ENCODE results near the gene ADAMTS2.
A peak's percentile ranks its signal among the peaks of the same experiment; 100 is the strongest.

Gene ADAMTS2

GRCh38 chr5:179158556-179158955, 186.7 kb downstream of the ADAMTS2 start:
- H2BK15ac ChIP-seq (ENCODE audit: low read depth, poor library complexity, severe bottlenecking) = no peak overlapping the region
- WGBS = 95% methylated on average over 14 of the region's 14 CpGs

GRCh38 chr5:179154991-179155955, 190.0 kb downstream of the ADAMTS2 start:
- H4K91ac ChIP-seq (ENCODE audit: low read length) = peak overlapping the region; percentile 16

More at GRCh38 chr5:179158556-179158955, 186.7 kb downstream of the ADAMTS2 start:
- H3K18ac ChIP-seq (ENCODE audit: low read depth in 1 of 2, low read length in 2 of 2) = no peak overlapping the region
- no peak overlapping the region for H3K4ac ChIP-seq (ENCODE audit: low read depth in 1 of 2, low read length in 2 of 2)
- H2BK120ac ChIP-seq (ENCODE audit: low read depth, low read length) = no peak overlapping the region
- DNase-seq = no peak
- H3K36me3 ChIP-seq (ENCODE audit: control insufficient read depth in 1 of 2, insufficient read depth in 2 of 2, low read depth in 1 of 2, low read length in 2 of 2) = peaks cover 0 to 73% of the 10 kb centered on the region in 2 experiments
- no peak overlapping the region for H3K4me2 ChIP-seq (ENCODE audit: low read length, poor library complexity, severe bottlenecking)
- H3K79me1 ChIP-seq (replicated peaks; ENCODE audit: low read length, poor library complexity, severe bottlenecking) = no peaks in the 10 kb centered on the region
- no peak overlapping the region for H3K23ac ChIP-seq (ENCODE audit: low read length in 2 of 2)
- no peak overlapping the region for H2BK5ac ChIP-seq (ENCODE audit: low read depth, low read length, poor library complexity, severe bottlenecking)
- no peak overlapping the region for H3K14ac ChIP-seq (ENCODE audit: low read length in 2 of 2)
- no peak overlapping the region for H2AFZ ChIP-seq (ENCODE audit: low read depth, low read length)
- peaks cover 10% of the 10 kb centered on the region for H3K9me3 ChIP-seq (ENCODE audit: control insufficient read depth, low read length)
- H3K27me3 ChIP-seq (ENCODE audit: control insufficient read depth in 1 of 2, insufficient read depth in 1 of 2, low read length in 2 of 2) = no peaks in the 10 kb centered on the region
- no peak overlapping the region for H3K9ac ChIP-seq (ENCODE audit: low read length)
- no peak overlapping the region for H2AK5ac ChIP-seq (ENCODE audit: low read length, severe bottlenecking)
- no peak overlapping the region for H4K91ac ChIP-seq (ENCODE audit: low read length)
- H3K4me3 ChIP-seq (ENCODE audit: insufficient read depth in 1 of 2, low read depth in 1 of 2, low read length in 2 of 2) = no peak overlapping the region
- H2BK12ac ChIP-seq (ENCODE audit: low read length in 2 of 2) = no peak overlapping the region
- H3K27ac ChIP-seq (ENCODE audit: low read length, poor library complexity, severe bottlenecking) = no peak overlapping the region
- no peaks in the 10 kb centered on the region for H3K4me1 ChIP-seq (ENCODE audit: control insufficient read depth, insufficient read depth, low read depth, low read length)
- H4K8ac ChIP-seq (ENCODE audit: low read length) = peak overlapping the region; percentile 14

GRCh38 chr5:179154346-179154990, 190.8 kb downstream of the ADAMTS2 start:
- no peak overlapping the region for H2BK15ac ChIP-seq (ENCODE audit: low read depth, poor library complexity, severe bottlenecking)
- H3K4me2 ChIP-seq (ENCODE audit: low read length, poor library complexity, severe bottlenecking) = no peak overlapping the region
- peak overlapping the region in 1 of 2 experiments; percentile 27 for H3K14ac ChIP-seq (ENCODE audit: low read length in 2 of 2)
- H2AK5ac ChIP-seq (ENCODE audit: low read length, severe bottlenecking) = no peak overlapping the region
- no peak overlapping the region for H3K4ac ChIP-seq (ENCODE audit: low read depth in 1 of 2, low read length in 2 of 2)
- H4K8ac ChIP-seq (ENCODE audit: low read length) = no peak overlapping the region
- H2AFZ ChIP-seq (ENCODE audit: low read depth, low read length) = no peak overlapping the region
- no peak overlapping the region for H3K4me3 ChIP-seq (ENCODE audit: insufficient read depth in 1 of 2, low read depth in 1 of 2, low read length in 2 of 2)
- H2BK12ac ChIP-seq (ENCODE audit: low read length in 2 of 2) = no peak overlapping the region
- H3K18ac ChIP-seq (ENCODE audit: low read depth in 1 of 2, low read length in 2 of 2) = no peak overlapping the region
- 95% methylated on average over 15 of the region's 17 CpGs for WGBS
- no peak overlapping the region for H3K23ac ChIP-seq (ENCODE audit: low read length in 2 of 2)
- no peak overlapping the region for H3K27ac ChIP-seq (ENCODE audit: low read length, poor library complexity, severe bottlenecking)
- H2BK5ac ChIP-seq (ENCODE audit: low read depth, low read length, poor library complexity, severe bottlenecking) = no peak overlapping the region
- no peak overlapping the region for H2BK120ac ChIP-seq (ENCODE audit: low read depth, low read length)
- H3K36me3 ChIP-seq (ENCODE audit: control insufficient read depth in 1 of 2, insufficient read depth in 2 of 2, low read depth in 1 of 2, low read length in 2 of 2) = peaks cover 0 to 84% of the 10 kb centered on the region in 2 experiments
- DNase-seq = no peak
- no peaks in the 10 kb centered on the region for H3K9me3 ChIP-seq (ENCODE audit: control insufficient read depth, low read length)
- H3K79me1 ChIP-seq (replicated peaks; ENCODE audit: low read length, poor library complexity, severe bottlenecking) = no peaks in the 10 kb centered on the region
- no peak overlapping the region for H4K91ac ChIP-seq (ENCODE audit: low read length)
- H3K27me3 ChIP-seq (ENCODE audit: control insufficient read depth in 1 of 2, insufficient read depth in 1 of 2, low read length in 2 of 2) = no peaks in the 10 kb centered on the region
- no peaks in the 10 kb centered on the region for H3K4me1 ChIP-seq (ENCODE audit: control insufficient read depth, insufficient read depth, low read depth, low read length)
- no peak overlapping the region for H3K9ac ChIP-seq (ENCODE audit: low read length)

More at GRCh38 chr5:179154991-179155955, 190.0 kb downstream of the ADAMTS2 start:
- Histone ChIP-seq H2AK5ac (ENCODE audit: low read length, severe bottlenecking) (no peak overlapping the region), H3K9ac (ENCODE audit: low read length) (no peak overlapping the region), H3K79me1 (replicated peaks; ENCODE audit: low read length, poor library complexity, severe bottlenecking) (no peaks in the 10 kb centered on the region), H3K4ac (ENCODE audit: low read depth in 1 of 2, low read length in 2 of 2) (no peak overlapping the region), H3K4me2 (ENCODE audit: low read length, poor library complexity, severe bottlenecking) (no peak overlapping the region), H2BK120ac (ENCODE audit: low read depth, low read length) (no peak overlapping the region), H2AFZ (ENCODE audit: low read depth, low read length) (no peak overlapping the region), H3K14ac (ENCODE audit: low read length in 2 of 2) (no peak overlapping the region), H3K4me1 (ENCODE audit: control insufficient read depth, insufficient read depth, low read depth, low read length) (no peaks in the 10 kb centered on the region), H2BK5ac (ENCODE audit: low read depth, low read length, poor library complexity, severe bottlenecking) (no peak overlapping the region), H3K27me3 (ENCODE audit: control insufficient read depth in 1 of 2, insufficient read depth in 1 of 2, low read length in 2 of 2) (no peaks in the 10 kb centered on the region), H3K9me3 (ENCODE audit: control insufficient read depth, low read length) (no peaks in the 10 kb centered on the region), H3K36me3 (ENCODE audit: control insufficient read depth in 1 of 2, insufficient read depth in 2 of 2, low read depth in 1 of 2, low read length in 2 of 2) (peaks cover 0 to 78% of the 10 kb centered on the region in 2 experiments), H2BK12ac (ENCODE audit: low read length in 2 of 2) (no peak overlapping the region), H4K8ac (ENCODE audit: low read length) (no peak overlapping the region), H3K18ac (ENCODE audit: low read depth in 1 of 2, low read length in 2 of 2) (no peak overlapping the region), H3K4me3 (ENCODE audit: insufficient read depth in 1 of 2, low read depth in 1 of 2, low read length in 2 of 2) (no peak overlapping the region), H2BK15ac (ENCODE audit: low read depth, poor library complexity, severe bottlenecking) (no peak overlapping the region), H3K23ac (ENCODE audit: low read length in 2 of 2) (no peak overlapping the region), H3K27ac (ENCODE audit: low read length, poor library complexity, severe bottlenecking) (no peak overlapping the region)
- 92% methylated on average over 25 of the region's 27 CpGs for WGBS
- no peak for DNase-seq

- no peak overlapping the region for H3K4me3 ChIP-seq (ENCODE audit: insufficient read depth in 1 of 2, low read depth in 1 of 2, low read length in 2 of 2)
- no peak overlapping the region for H3K9ac ChIP-seq (ENCODE audit: low read length)
- no peaks in the 10 kb centered on the region for H3K9me3 ChIP-seq (ENCODE audit: control insufficient read depth, low read length)
- WGBS = 97% methylated on average over 22 of the region's 22 CpGs
- no peak overlapping the region for H2BK120ac ChIP-seq (ENCODE audit: low read depth, low read length)
- no peak overlapping the region for H4K8ac ChIP-seq (ENCODE audit: low read length)
- no peaks in the 10 kb centered on the region for H3K27me3 ChIP-seq (ENCODE audit: control insufficient read depth in 1 of 2, insufficient read depth in 1 of 2, low read length in 2 of 2)
- no peak overlapping the region for H3K27ac ChIP-seq (ENCODE audit: low read length, poor library complexity, severe bottlenecking)
- H3K36me3 ChIP-seq (ENCODE audit: control insufficient read depth in 1 of 2, insufficient read depth in 2 of 2, low read depth in 1 of 2, low read length in 2 of 2) = peaks cover 0 to 84% of the 10 kb centered on the region in 2 experiments
- no peak overlapping the region for H3K18ac ChIP-seq (ENCODE audit: low read depth in 1 of 2, low read length in 2 of 2)
- H3K4me2 ChIP-seq (ENCODE audit: low read length, poor library complexity, severe bottlenecking) = no peak overlapping the region
- no peak overlapping the region for H2BK5ac ChIP-seq (ENCODE audit: low read depth, low read length, poor library complexity, severe bottlenecking)
- H3K4me1 ChIP-seq (ENCODE audit: control insufficient read depth, insufficient read depth, low read depth, low read length) = no peaks in the 10 kb centered on the region
- no peak overlapping the region for H3K4ac ChIP-seq (ENCODE audit: low read depth in 1 of 2, low read length in 2 of 2)
- no peak overlapping the region for H2AFZ ChIP-seq (ENCODE audit: low read depth, low read length)
- H2BK12ac ChIP-seq (ENCODE audit: low read length in 2 of 2) = no peak overlapping the region
- no peak overlapping the region for H3K23ac ChIP-seq (ENCODE audit: low read length in 2 of 2)
- H3K14ac ChIP-seq (ENCODE audit: low read length in 2 of 2) = no peak overlapping the region
- no peak overlapping the region for H2AK5ac ChIP-seq (ENCODE audit: low read length, severe bottlenecking)
- H2BK15ac ChIP-seq (ENCODE audit: low read depth, poor library complexity, severe bottlenecking) = no peak overlapping the region
- no peak overlapping the region for H4K91ac ChIP-seq (ENCODE audit: low read length)
- H3K79me1 ChIP-seq (replicated peaks; ENCODE audit: low read length, poor library complexity, severe bottlenecking) = no peaks in the 10 kb centered on the region
- no peak for DNase-seq
Observed at GRCh38 chr5:179153921-179154345, 191.3 kb downstream of the ADAMTS2 start.
